ENCODE results near the gene RNF34. TPM values are rescaled to one million over a fixed set of nuclear protein-coding genes. Genes with fewer than 3 reads are reported as not detected.

The RNF34 gene
- total and polyA plus RNA-seq, 2 experiments from 2014 or later = 41.2 to 48.4 TPM

GRCh38 chr12:121444842-121445202, 44.9 kb downstream of the RNF34 start:
- no peak for DNase-seq (ENCODE audit: low read depth in 1 of 2, low spot score in 1 of 2)
- H3K27me3 ChIP-seq = no peaks in the 10 kb centered on the region
- no peak for TF ChIP-seq CTCF (IDR thresholded peaks at IDR 0.05; ENCODE audit: low read depth, low read length)
- no peak overlapping the region for H3K4me3 ChIP-seq
- H3K27ac ChIP-seq = no peak overlapping the region
- peaks cover 13% of the 10 kb centered on the region for H3K36me3 ChIP-seq
- no peaks in the 10 kb centered on the region for H3K9me3 ChIP-seq (ENCODE audit: low read depth)
- H3K4me1 ChIP-seq (ENCODE audit: low read depth) = no peaks in the 10 kb centered on the region

- no peak overlapping the region for H3K4me3 ChIP-seq
- DNase-seq (ENCODE audit: low read depth in 1 of 2, low spot score in 1 of 2) = no peak
- TF ChIP-seq CTCF (IDR thresholded peaks at IDR 0.05; ENCODE audit: low read depth, low read length) = no peak
- no peaks in the 10 kb centered on the region for H3K27me3 ChIP-seq
- no peaks in the 10 kb centered on the region for H3K9me3 ChIP-seq (ENCODE audit: low read depth)
- H3K36me3 ChIP-seq = no peaks in the 10 kb centered on the region
- H3K4me1 ChIP-seq (ENCODE audit: low read depth) = no peaks in the 10 kb centered on the region
- no peak overlapping the region for H3K27ac ChIP-seq
Measured at GRCh38 chr12:121446750-121447149, 46.8 kb downstream of the RNF34 start.

- Histone ChIP-seq H3K4me3 (no peak overlapping the region), H3K9me3 (ENCODE audit: low read depth) (no peaks in the 10 kb centered on the region), H3K27me3 (no peaks in the 10 kb centered on the region), H3K36me3 (no peaks in the 10 kb centered on the region), H3K4me1 (ENCODE audit: low read depth) (no peaks in the 10 kb centered on the region), H3K27ac (no peak overlapping the region)
- DNase-seq (ENCODE audit: low read depth in 1 of 2, low spot score in 1 of 2) = no peak
- TF ChIP-seq CTCF (IDR thresholded peaks at IDR 0.05; ENCODE audit: low read depth, low read length) = no peak
Measured at GRCh38 chr12:121448771-121449315, 48.9 kb downstream of the RNF34 start.

- TF ChIP-seq CTCF (IDR thresholded peaks at IDR 0.05; ENCODE audit: low read depth, low read length) = no peak
- DNase-seq (ENCODE audit: low read depth in 1 of 2, low spot score in 1 of 2) = no peak
- Histone ChIP-seq H3K36me3 (no peaks in the 10 kb centered on the region), H3K27ac (no peak overlapping the region), H3K9me3 (ENCODE audit: low read depth) (no peaks in the 10 kb centered on the region), H3K27me3 (no peaks in the 10 kb centered on the region), H3K4me1 (ENCODE audit: low read depth) (peaks cover 11% of the 10 kb centered on the region), H3K4me3 (no peak overlapping the region)
Measured at GRCh38 chr12:121451961-121452339, 52.0 kb downstream of the RNF34 start.

- no peak for DNase-seq (ENCODE audit: low read depth in 1 of 2, low spot score in 1 of 2)
Measured at GRCh38 chr12:121452340-121452984, 52.5 kb downstream of the RNF34 start.

More at GRCh38 chr12:121452340-121452984, 52.5 kb downstream of the RNF34 start:
- Histone ChIP-seq H3K9me3 (ENCODE audit: low read depth) (no peaks in the 10 kb centered on the region), H3K4me3 (no peak overlapping the region), H3K4me1 (ENCODE audit: low read depth) (peaks cover 11% of the 10 kb centered on the region), H3K27me3 (no peaks in the 10 kb centered on the region), H3K36me3 (no peaks in the 10 kb centered on the region), H3K27ac (no peak overlapping the region)
- no peak for TF ChIP-seq CTCF (IDR thresholded peaks at IDR 0.05; ENCODE audit: low read depth, low read length)

Measured in cardiac muscle cell (in vitro differentiated cells and primary cell).